HepG2 (cell line): ENCODE data around the gene ZFP36L2. TPM values are rescaled to one million over a fixed set of nuclear protein-coding genes. Genes with fewer than 3 reads are reported as not detected.

Experiments
- CENPT ChIP-seq: sonication (generic); formaldehyde crosslinking; IDR thresholded peaks from 2 replicates; pipeline ENCODE4 v1.8.0; 2022; ENCODE audit warnings: low read depth, mild to moderate bottlenecking, moderate library complexity, missing genetic modification reagents
- FOXK2 ChIP-seq: fragments of 450-650 bp; IDR thresholded peaks from 2 replicates; pipeline ENCODE4 v1.6.1; 2016
- HOXA3 ChIP-seq: sonication (generic); formaldehyde crosslinking; IDR thresholded peaks from 2 replicates; pipeline ENCODE4 v1.5.0; 2020; ENCODE audit warnings: missing genetic modification reagents
- KAT7 ChIP-seq: IDR thresholded peaks from 2 replicates; pipeline ENCODE4 v1.6.1; 2018; ENCODE audit warnings: borderline replicate concordance, missing compliant biosample characterization
- KDM3A ChIP-seq: IDR thresholded peaks from 2 replicates; pipeline ENCODE4 v1.6.1; 2018; ENCODE audit warnings: low read depth, missing compliant biosample characterization
- MTA1 ChIP-seq: sonication (generic); formaldehyde crosslinking; IDR thresholded peaks from 2 replicates; pipeline ENCODE4 v1.4.0; 2020; ENCODE audit warnings: missing genetic modification reagents, mild to moderate bottlenecking, borderline replicate concordance
- RARG ChIP-seq: sonication (generic); formaldehyde crosslinking; IDR thresholded peaks from 2 replicates; pipeline ENCODE4 v1.4.0; 2020; ENCODE audit warnings: low read depth, mild to moderate bottlenecking, missing genetic modification reagents
- SAP130 ChIP-seq: IDR thresholded peaks from 2 replicates; pipeline ENCODE4 v1.6.1; 2016; ENCODE audit warnings: low read depth
- ZFP90 ChIP-seq: sonication (generic); formaldehyde crosslinking; IDR thresholded peaks from 2 replicates; pipeline ENCODE4 v1.8.0; 2022; ENCODE audit warnings: missing genetic modification reagents, mild to moderate bottlenecking, inconsistent platforms, borderline replicate concordance
- ZMYM4 ChIP-seq: sonication (generic); formaldehyde crosslinking; IDR thresholded peaks from 2 replicates; pipeline ENCODE4 v1.8.1; 2023; ENCODE audit warnings: mild to moderate bottlenecking, missing genetic modification reagents
- ZNF251 ChIP-seq: sonication (generic); formaldehyde crosslinking; IDR thresholded peaks from 2 replicates; pipeline ENCODE4 v1.9.0; 2021; ENCODE audit warnings: mild to moderate bottlenecking, missing genetic modification reagents
- ZNF460 ChIP-seq: sonication (generic); formaldehyde crosslinking; IDR thresholded peaks from 2 replicates; pipeline ENCODE4 v1.5.1; 2020; ENCODE audit warnings: missing genetic modification reagents, mild to moderate bottlenecking, borderline replicate concordance
- ZNF605 ChIP-seq: sonication (generic); formaldehyde crosslinking; IDR thresholded peaks from 2 replicates; pipeline ENCODE4 v1.8.0; 2022; ENCODE audit warnings: mild to moderate bottlenecking, missing genetic modification reagents
- ZNF619 ChIP-seq: sonication (generic); formaldehyde crosslinking; IDR thresholded peaks from 2 replicates; pipeline ENCODE4 v1.4.0; 2020; ENCODE audit warnings: mild to moderate bottlenecking, missing genetic modification reagents
- polyA plus RNA-seq, 8 experiments: library from polyadenylated mRNA; depleted of rRNA in 3 of 8; stranded (reverse) in 7 of 8; unstranded in 1 of 8; fragments of >200 nt; fragmentation: Illumina TruSeq in 4 of 8; extraction: Trizol in 4 of 8; gene quantifications; 2 replicates each; pipeline versions ENCODE4 v1.2.1 to v1.2.3, GENCODE V29; 2011 to 2016; ENCODE audit warnings: low read depth in 4 of 8, missing spikeins in 1 of 8, mixed read lengths in 1 of 8; ENCODE audit not compliant: insufficient read depth in 1 of 8
- total RNA-seq, 5 experiments: library from RNA; depleted of rRNA; stranded (reverse); fragments of >200 nt; fragmentation: Illumina TruSeq; extraction: Trizol; gene quantifications; 2 replicates each; pipeline ENCODE4 v1.2.3, GENCODE V29; 2016; ENCODE audit warnings: low read depth in 1 of 5
- TF ChIP-seq, protein P1 (sequence below): sonication (generic); formaldehyde crosslinking; IDR thresholded peaks from 2 replicates; pipeline ENCODE4 v1.5.0; 2020; ENCODE audit warnings: mild to moderate bottlenecking, missing genetic modification reagents
- TF ChIP-seq, protein P2 (sequence below): sonication (generic); formaldehyde crosslinking; IDR thresholded peaks from 2 replicates; pipeline ENCODE4 v1.5.1; 2020; ENCODE audit warnings: missing genetic modification reagents, mild to moderate bottlenecking, borderline replicate concordance
- TF ChIP-seq, protein P3 (sequence below): sonication (generic); formaldehyde crosslinking; IDR thresholded peaks from 2 replicates; pipeline ENCODE4 v1.4.0; 2020; ENCODE audit warnings: missing genetic modification reagents
- TF ChIP-seq, protein P4 (sequence below): IDR thresholded peaks from 2 replicates; pipeline ENCODE4 v1.6.1; 2016; ENCODE audit warnings: control low read depth
- TF ChIP-seq, protein P5 (sequence below): sonication (generic); formaldehyde crosslinking; IDR thresholded peaks from 2 replicates; pipeline ENCODE4 v1.8.0; 2022; ENCODE audit warnings: mild to moderate bottlenecking, missing genetic modification reagents, moderate library complexity

The ZFP36L2 gene
- total and polyA plus RNA-seq, 2 of the 13 experiments (the other 11 are each of a cell fraction or from before 2014, with no cell fraction given) = 11.2 to 21.8 TPM

DNA sequence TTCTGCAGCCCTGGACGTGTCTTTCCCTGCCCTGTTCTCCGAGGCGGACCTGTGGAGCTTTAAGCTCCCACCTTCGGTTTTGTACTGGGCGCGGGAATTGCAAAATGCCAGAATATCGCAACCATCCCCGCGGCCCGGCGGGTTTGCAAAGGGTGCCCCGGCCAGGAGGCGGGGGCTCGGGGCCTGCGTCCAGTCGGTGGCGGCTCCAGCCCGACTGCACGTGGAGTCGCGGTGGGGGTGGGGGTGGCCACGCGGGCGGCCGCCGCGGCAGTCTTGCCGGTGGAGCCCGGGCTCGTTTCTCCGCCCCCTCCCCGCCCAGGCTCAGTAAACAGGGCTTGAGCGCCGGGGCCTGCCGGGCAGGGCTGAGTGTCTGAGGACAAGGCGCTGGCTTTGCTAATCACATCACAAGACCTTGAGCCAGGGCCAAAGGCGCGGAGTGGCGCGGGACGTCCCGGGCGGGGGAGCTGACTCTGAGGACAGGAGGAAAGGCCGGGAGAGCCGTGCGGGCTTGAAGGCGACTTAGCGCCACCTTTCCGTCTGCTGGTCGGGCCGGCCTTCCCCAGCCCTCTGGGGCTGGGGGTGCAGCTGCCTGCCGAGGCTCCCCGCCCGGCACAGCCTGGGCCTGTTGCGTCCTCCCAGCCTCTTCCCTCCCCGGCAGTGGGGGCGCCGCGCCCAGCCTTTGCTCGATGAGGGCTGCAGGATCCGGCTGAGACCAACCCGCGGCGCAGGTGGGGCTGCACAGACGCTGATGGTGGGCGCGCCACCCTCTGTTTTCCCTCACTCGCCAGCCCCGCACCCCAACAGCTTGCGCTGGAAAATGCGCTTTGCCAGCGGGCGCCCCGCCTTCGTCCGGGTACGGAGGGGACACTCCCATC lies 786 bp upstream of the ZFP36L2 start (continued):
- peak; percentile 36; the same call in 1 of the 2 replicates for TF ChIP-seq ZNF460
- no peak; the same call in none of the 2 replicates for TF ChIP-seq KDM3A
- TF ChIP-seq, protein P1, sequence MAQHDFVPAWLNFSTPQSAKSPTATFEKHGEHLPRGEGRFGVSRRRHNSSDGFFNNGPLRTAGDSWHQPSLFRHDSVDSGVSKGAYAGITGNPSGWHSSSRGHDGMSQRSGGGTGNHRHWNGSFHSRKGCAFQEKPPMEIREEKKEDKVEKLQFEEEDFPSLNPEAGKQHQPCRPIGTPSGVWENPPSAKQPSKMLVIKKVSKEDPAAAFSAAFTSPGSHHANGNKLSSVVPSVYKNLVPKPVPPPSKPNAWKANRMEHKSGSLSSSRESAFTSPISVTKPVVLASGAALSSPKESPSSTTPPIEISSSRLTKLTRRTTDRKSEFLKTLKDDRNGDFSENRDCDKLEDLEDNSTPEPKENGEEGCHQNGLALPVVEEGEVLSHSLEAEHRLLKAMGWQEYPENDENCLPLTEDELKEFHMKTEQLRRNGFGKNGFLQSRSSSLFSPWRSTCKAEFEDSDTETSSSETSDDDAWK (CRISPR knock-in tag) = no peak
- TF ChIP-seq, protein P2, sequence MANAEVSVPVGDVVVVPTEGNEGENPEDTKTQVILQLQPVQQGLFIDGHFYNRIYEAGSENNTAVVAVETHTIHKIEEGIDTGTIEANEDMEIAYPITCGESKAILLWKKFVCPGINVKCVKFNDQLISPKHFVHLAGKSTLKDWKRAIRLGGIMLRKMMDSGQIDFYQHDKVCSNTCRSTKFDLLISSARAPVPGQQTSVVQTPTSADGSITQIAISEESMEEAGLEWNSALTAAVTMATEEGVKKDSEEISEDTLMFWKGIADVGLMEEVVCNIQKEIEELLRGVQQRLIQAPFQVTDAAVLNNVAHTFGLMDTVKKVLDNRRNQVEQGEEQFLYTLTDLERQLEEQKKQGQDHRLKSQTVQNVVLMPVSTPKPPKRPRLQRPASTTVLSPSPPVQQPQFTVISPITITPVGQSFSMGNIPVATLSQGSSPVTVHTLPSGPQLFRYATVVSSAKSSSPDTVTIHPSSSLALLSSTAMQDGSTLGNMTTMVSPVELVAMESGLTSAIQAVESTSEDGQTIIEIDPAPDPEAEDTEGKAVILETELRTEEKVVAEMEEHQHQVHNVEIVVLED (CRISPR knock-in tag) = peak; percentile 49
- TF ChIP-seq ZMYM4 (CRISPR knock-in tag) = peak; percentile 63
- TF ChIP-seq SAP130 (CRISPR knock-in tag) = peak; percentile 92
- 0 out of 2 replicates have a peak, but pooled peaks have one; percentile 39 for TF ChIP-seq ZNF619 (CRISPR knock-in tag)
- TF ChIP-seq, protein P3, sequence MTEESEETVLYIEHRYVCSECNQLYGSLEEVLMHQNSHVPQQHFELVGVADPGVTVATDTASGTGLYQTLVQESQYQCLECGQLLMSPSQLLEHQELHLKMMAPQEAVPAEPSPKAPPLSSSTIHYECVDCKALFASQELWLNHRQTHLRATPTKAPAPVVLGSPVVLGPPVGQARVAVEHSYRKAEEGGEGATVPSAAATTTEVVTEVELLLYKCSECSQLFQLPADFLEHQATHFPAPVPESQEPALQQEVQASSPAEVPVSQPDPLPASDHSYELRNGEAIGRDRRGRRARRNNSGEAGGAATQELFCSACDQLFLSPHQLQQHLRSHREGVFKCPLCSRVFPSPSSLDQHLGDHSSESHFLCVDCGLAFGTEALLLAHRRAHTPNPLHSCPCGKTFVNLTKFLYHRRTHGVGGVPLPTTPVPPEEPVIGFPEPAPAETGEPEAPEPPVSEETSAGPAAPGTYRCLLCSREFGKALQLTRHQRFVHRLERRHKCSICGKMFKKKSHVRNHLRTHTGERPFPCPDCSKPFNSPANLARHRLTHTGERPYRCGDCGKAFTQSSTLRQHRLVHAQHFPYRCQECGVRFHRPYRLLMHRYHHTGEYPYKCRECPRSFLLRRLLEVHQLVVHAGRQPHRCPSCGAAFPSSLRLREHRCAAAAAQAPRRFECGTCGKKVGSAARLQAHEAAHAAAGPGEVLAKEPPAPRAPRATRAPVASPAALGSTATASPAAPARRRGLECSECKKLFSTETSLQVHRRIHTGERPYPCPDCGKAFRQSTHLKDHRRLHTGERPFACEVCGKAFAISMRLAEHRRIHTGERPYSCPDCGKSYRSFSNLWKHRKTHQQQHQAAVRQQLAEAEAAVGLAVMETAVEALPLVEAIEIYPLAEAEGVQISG (CRISPR knock-in tag) = peak; percentile 70
- TF ChIP-seq ZNF605 = peak; percentile 60; the same call in 1 of the 2 replicates
- TF ChIP-seq, protein P4, sequence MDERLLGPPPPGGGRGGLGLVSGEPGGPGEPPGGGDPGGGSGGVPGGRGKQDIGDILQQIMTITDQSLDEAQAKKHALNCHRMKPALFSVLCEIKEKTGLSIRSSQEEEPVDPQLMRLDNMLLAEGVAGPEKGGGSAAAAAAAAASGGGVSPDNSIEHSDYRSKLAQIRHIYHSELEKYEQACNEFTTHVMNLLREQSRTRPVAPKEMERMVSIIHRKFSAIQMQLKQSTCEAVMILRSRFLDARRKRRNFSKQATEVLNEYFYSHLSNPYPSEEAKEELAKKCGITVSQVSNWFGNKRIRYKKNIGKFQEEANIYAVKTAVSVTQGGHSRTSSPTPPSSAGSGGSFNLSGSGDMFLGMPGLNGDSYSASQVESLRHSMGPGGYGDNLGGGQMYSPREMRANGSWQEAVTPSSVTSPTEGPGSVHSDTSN = no peak
- no peak for TF ChIP-seq ZNF251 (CRISPR knock-in tag)
- no peak for TF ChIP-seq CENPT
- peak; percentile 80; the same call in 1 of the 2 replicates for TF ChIP-seq MTA1 (CRISPR knock-in tag)
- TF ChIP-seq RARG (CRISPR knock-in tag) = no peak
- TF ChIP-seq FOXK2 = peak; percentile 73; the same call in 1 of the 2 replicates
- no peak; the same call in none of the 2 replicates for TF ChIP-seq ZFP90 (CRISPR knock-in tag)
- TF ChIP-seq, protein P5, sequence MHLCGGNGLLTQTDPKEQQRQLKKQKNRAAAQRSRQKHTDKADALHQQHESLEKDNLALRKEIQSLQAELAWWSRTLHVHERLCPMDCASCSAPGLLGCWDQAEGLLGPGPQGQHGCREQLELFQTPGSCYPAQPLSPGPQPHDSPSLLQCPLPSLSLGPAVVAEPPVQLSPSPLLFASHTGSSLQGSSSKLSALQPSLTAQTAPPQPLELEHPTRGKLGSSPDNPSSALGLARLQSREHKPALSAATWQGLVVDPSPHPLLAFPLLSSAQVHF = peak; percentile 92
- TF ChIP-seq HOXA3 (CRISPR knock-in tag) = peak; percentile 26; the same call in 1 of the 2 replicates
- peak; percentile 94 for TF ChIP-seq KAT7
